MM.1S (cell line): ENCODE results near the gene GBP3.

ENCODE experiments used
- DNase-seq: peaks from one replicate; pipeline ENCODE4 v3.0.0-alpha.2; 2015
- H2AFZ ChIP-seq: fragments of 300-600 bp; sonication (generic); 2 replicates; pipeline ENCODE4 v1.6.0; 2016; ENCODE audit warnings: antibody characterized with exemption, low read length
- H3F3A ChIP-seq: fragments of 300-600 bp; sonication (generic); 2 replicates; pipeline ENCODE4 v1.6.1; 2016; ENCODE audit warnings: mild to moderate bottlenecking, antibody characterized with exemption, low read length, moderate library complexity, mixed read lengths; ENCODE audit not compliant: insufficient read depth
- H3K27ac ChIP-seq: fragments of 300-600 bp; sonication (generic); 2 replicates; pipeline ENCODE4 v1.5.1; 2016; ENCODE audit warnings: mild to moderate bottlenecking, low read length
- H3K27me3 ChIP-seq: fragments of 300-600 bp; sonication (generic); replicated peaks from 2 replicates; pipeline ENCODE4 v1.6.0; 2016; ENCODE audit warnings: low read length; ENCODE audit not compliant: insufficient read depth
- H3K36me3 ChIP-seq: fragments of 300-600 bp; sonication (generic); replicated peaks from 2 replicates; pipeline ENCODE4 v1.6.1; 2016; ENCODE audit warnings: mild to moderate bottlenecking, low read length, mixed read lengths; ENCODE audit not compliant: insufficient read depth
- H3K4me1 ChIP-seq: fragments of 300-600 bp; sonication (generic); 2 replicates; pipeline ENCODE4 v1.6.1; 2016; ENCODE audit warnings: low read length, mixed read lengths
- H3K4me2 ChIP-seq: fragments of 300-600 bp; sonication (generic); 2 replicates; pipeline ENCODE4 v1.6.0; 2016; ENCODE audit warnings: low read depth, low read length
- H3K4me3 ChIP-seq: fragments of 300-600 bp; sonication (generic); 2 replicates; pipeline ENCODE4 v1.5.1; 2016; ENCODE audit warnings: low read length, mixed read lengths
- H3K79me2 ChIP-seq: fragments of 300-600 bp; sonication (generic); 2 replicates; pipeline ENCODE4 v1.6.1; 2016; ENCODE audit warnings: mixed run types, low read length, mixed read lengths
- H3K9ac ChIP-seq: fragments of 300-600 bp; sonication (generic); 2 replicates; pipeline ENCODE4 v1.6.1; 2016; ENCODE audit warnings: low read length, mixed read lengths
- H3K9me2 ChIP-seq: fragments of 300-600 bp; sonication (generic); replicated peaks from 2 replicates; pipeline ENCODE4 v1.6.1; 2016; ENCODE audit warnings: mild to moderate bottlenecking, low read length, mixed read lengths; ENCODE audit not compliant: insufficient read depth
- H3K9me3 ChIP-seq: fragments of 300-600 bp; sonication (generic); replicated peaks from 2 replicates; pipeline ENCODE4 v1.6.1; 2016; ENCODE audit warnings: mild to moderate bottlenecking, low read length, mixed read lengths; ENCODE audit not compliant: insufficient read depth
- H4K20me1 ChIP-seq: fragments of 300-600 bp; sonication (generic); 2 replicates; pipeline ENCODE4 v1.6.1; 2016; ENCODE audit warnings: mild to moderate bottlenecking, low read length, moderate library complexity, mixed read lengths; ENCODE audit not compliant: insufficient read depth
- EZH2 ChIP-seq: fragments of 300-600 bp; sonication (generic); optimal IDR thresholded peaks from 2 replicates; pipeline ENCODE3; 2017; ENCODE audit warnings: low read depth, mild to moderate bottlenecking, antibody characterized with exemption, low read length, mixed read lengths
- EZH2phosphoT487 ChIP-seq: fragments of 300-600 bp; sonication (generic); IDR thresholded peaks from 2 replicates; pipeline ENCODE4 v1.6.1; 2018; ENCODE audit warnings: antibody characterized with exemption, low read length
- TF ChIP-seq, protein P1 (sequence below): fragments of 300-600 bp; sonication (generic); IDR thresholded peaks from 2 replicates; pipeline ENCODE4 v1.5.1; 2016; ENCODE audit warnings: antibody characterized with exemption, low read length, mixed read lengths

GBP3 gene

DNA sequence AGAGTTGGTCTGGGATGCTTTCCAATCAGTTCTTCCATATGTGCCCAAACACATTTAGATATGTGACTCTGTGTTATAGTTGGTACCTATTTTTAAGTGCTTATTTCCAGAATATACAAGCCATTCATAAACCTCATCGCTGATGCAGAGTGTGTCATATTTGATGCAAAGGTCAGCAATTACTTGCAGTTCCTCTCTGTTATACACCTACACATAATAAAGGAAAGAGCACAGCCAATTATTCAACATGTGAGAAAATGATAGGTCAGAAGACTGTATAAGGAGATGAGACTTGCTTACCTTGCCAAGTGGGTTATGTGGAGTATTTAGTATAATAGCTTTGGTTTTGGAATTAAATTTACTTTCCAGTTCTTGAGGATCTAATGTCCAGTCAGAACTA, 61.6 kb downstream of the GBP3 start:
- Histone ChIP-seq H3K4me1 (no peaks in the 10 kb centered on the region), H3K36me3 (no peaks in the 10 kb centered on the region), H3K4me3 (no peak overlapping the region), H3K79me2 (no peaks in the 10 kb centered on the region), H3K27ac (no peak overlapping the region), H2AFZ (no peak overlapping the region), H3K4me2 (no peak overlapping the region), H3K9me3 (no peaks in the 10 kb centered on the region), H3F3A (no peaks in the 10 kb centered on the region), H4K20me1 (no peaks in the 10 kb centered on the region), H3K27me3 (no peaks in the 10 kb centered on the region), H3K9ac (no peak overlapping the region), H3K9me2 (no peaks in the 10 kb centered on the region)
- no peak for TF ChIP-seq EZH2phosphoT487
- TF ChIP-seq EZH2 = no peak
- TF ChIP-seq, protein P1, sequence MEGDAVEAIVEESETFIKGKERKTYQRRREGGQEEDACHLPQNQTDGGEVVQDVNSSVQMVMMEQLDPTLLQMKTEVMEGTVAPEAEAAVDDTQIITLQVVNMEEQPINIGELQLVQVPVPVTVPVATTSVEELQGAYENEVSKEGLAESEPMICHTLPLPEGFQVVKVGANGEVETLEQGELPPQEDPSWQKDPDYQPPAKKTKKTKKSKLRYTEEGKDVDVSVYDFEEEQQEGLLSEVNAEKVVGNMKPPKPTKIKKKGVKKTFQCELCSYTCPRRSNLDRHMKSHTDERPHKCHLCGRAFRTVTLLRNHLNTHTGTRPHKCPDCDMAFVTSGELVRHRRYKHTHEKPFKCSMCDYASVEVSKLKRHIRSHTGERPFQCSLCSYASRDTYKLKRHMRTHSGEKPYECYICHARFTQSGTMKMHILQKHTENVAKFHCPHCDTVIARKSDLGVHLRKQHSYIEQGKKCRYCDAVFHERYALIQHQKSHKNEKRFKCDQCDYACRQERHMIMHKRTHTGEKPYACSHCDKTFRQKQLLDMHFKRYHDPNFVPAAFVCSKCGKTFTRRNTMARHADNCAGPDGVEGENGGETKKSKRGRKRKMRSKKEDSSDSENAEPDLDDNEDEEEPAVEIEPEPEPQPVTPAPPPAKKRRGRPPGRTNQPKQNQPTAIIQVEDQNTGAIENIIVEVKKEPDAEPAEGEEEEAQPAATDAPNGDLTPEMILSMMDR = no peak
- no peak for DNase-seq
